ENCODE results near the gene C5orf58. TPM values are rescaled to one million over a fixed set of nuclear protein-coding genes. Genes with fewer than 3 reads are reported as not detected.

C5orf58 gene
- total RNA-seq, 1 experiment from 2014 or later, result not detected

DNA sequence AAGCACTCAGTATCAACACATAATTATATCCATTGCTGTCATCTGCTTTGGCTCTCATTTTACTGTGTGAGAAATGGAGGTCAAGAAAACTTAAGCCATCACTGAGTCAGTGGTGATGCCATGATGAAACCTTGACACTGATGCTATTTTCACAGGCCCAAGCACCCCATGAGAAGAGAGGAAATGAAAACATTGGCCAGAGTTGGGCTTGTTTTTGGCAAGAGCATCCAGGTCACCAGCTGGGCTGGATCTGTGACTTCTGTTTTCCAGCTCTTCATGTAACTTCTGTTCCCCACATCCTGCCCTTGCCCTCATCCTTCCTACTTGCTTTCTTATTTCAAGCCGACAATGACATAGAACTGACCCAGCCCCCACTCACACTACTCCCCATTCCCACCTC, 54.7 kb downstream of the C5orf58 start:
- Histone ChIP-seq H3K27me3 (replicated peaks) (peaks cover 9% of the 10 kb centered on the region; the same call in 1 of the 2 replicates), H3K4me1 (replicated peaks) (no peaks in the 10 kb centered on the region), H3K36me3 (no peaks in the 10 kb centered on the region), H3K4me3 (no peak overlapping the region), H3K9me3 (replicated peaks) (no peaks in the 10 kb centered on the region; the same call in 1 of the 2 replicates), H3K27ac (no peak overlapping the region)
- DNase-seq (ENCODE audit: low read depth in 1 of 2, low spot score in 2 of 2), result no peak

DNA sequence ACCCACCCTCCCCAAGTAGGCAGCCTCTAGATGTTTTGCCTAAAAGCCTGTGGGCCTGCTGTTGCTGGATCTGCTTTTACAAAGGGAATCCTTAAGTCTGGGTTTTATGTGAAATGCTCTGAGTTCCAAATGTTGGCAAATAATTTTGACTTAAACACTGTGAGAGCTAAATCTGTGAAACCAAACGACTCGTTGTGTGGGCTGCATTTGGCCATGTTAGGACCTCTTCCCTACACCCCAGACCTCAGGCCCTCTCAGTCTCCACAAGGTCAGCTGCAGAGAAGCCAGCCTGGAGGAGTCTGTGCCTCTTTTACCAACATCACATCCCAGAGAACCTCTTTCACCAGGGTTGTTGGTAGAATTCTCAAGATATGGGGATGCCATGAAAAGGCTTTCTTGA, 55.4 kb downstream of the C5orf58 start:
- no peaks in the 10 kb centered on the region for H3K36me3 ChIP-seq
- no peak overlapping the region for H3K27ac ChIP-seq
- H3K4me3 ChIP-seq, result no peak overlapping the region
- no peaks in the 10 kb centered on the region for H3K4me1 ChIP-seq (replicated peaks)
- peaks cover 9% of the 10 kb centered on the region; the same call in 1 of the 2 replicates for H3K27me3 ChIP-seq (replicated peaks)
- no peak for DNase-seq (ENCODE audit: low read depth in 1 of 2, low spot score in 2 of 2)
- no peaks in the 10 kb centered on the region; the same call in 1 of the 2 replicates for H3K9me3 ChIP-seq (replicated peaks)

DNA sequence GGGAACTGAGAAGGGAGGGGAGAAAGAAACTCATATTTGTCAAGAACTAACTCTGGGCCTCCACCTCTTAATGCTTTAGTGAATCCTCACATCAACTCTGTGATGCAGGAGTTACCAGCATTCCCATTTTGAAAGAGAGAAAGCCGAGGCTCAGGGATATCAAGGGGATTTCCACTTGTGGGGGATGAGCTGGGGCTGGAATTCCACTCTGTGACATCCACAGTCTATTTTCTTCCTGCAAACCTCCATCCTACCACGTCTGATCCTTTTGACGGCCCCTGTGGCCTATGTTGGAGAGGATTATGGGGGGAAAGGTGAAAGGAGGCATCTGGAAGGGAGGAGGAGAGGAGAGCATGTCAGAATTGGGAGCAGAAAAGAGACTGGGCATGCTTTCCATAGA, 55.8 kb downstream of the C5orf58 start:
- Histone ChIP-seq H3K9me3 (replicated peaks) (no peaks in the 10 kb centered on the region; the same call in 1 of the 2 replicates), H3K36me3 (no peaks in the 10 kb centered on the region), H3K4me1 (replicated peaks) (no peaks in the 10 kb centered on the region), H3K27me3 (replicated peaks) (peaks cover 9% of the 10 kb centered on the region; the same call in 1 of the 2 replicates), H3K27ac (no peak overlapping the region), H3K4me3 (no peak overlapping the region)
- DNase-seq (ENCODE audit: low read depth in 1 of 2, low spot score in 2 of 2), result no peak

DNA sequence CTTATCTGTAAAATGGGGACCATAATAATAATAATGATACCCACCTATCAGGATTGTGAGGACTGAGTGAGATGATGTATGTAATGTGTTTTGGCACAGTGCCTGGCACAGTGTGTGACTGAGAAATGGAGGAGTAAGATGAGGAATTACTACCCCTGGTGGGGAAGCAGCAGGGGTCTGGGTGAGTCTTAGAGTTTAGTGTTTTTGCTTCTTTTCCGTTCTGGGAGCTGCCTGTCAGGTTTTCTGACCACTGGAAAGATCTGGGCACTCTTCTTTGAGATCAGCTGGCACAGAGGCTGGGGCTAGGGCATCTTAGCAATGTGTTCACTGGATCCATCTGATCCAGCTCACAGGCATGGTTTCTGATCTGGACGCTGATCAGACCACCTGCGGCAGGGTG, 56.3 kb downstream of the C5orf58 start:
- Histone ChIP-seq H3K9me3 (replicated peaks) (no peaks in the 10 kb centered on the region; the same call in 1 of the 2 replicates), H3K36me3 (no peaks in the 10 kb centered on the region), H3K4me1 (replicated peaks) (no peaks in the 10 kb centered on the region), H3K27me3 (replicated peaks) (peaks cover 9% of the 10 kb centered on the region; the same call in 1 of the 2 replicates), H3K4me3 (no peak overlapping the region), H3K27ac (no peak overlapping the region)
- DNase-seq (ENCODE audit: low read depth in 1 of 2, low spot score in 2 of 2), result no peak

DNA sequence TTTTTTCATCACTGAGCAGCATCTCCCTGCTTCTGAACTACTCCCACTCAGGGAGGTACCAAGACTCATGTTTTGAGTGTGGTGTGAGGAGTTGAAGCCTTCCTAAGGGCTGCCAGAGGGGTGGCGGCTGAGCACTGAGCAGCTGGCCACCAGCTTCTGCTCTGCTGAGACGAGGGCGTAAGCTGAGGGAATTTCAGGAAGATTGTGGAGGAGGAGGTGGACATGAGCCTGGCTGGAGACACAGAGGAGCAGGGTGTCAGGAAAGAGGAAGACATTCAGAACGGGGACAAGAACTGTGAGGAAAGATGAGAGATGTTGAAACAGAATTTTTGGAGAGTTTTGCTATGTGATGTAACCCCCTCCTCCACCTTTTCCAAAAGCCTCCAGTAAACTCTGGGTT, 57.0 kb downstream of the C5orf58 start:
- DNase-seq (ENCODE audit: low read depth in 1 of 2, low spot score in 2 of 2), result no peak
- Histone ChIP-seq H3K36me3 (no peaks in the 10 kb centered on the region), H3K27ac (no peak overlapping the region), H3K4me3 (no peak overlapping the region), H3K4me1 (replicated peaks) (no peaks in the 10 kb centered on the region), H3K9me3 (replicated peaks) (no peaks in the 10 kb centered on the region; the same call in 1 of the 2 replicates), H3K27me3 (replicated peaks) (peaks cover 9% of the 10 kb centered on the region; the same call in 1 of the 2 replicates)

DNA sequence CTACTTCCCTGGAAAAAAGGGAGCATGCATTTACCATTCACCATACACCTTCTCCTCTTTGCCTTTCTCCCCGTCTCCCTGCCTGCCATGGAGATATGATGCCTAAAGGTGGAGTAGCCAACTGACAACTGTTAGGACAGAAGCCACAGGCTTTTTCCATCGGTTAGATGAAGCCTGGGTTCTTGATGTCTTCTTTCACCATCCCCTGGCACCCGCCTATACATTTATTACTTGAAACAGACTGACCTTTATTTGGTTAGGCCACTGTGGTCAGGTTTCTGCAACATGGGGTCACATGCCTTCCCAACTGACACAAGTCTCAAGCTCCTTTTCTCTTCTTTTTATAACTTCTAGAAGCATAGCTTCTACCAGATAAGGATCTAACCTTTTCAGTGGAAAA, 57.7 kb downstream of the C5orf58 start:
- Histone ChIP-seq H3K27me3 (replicated peaks) (peaks cover 9% of the 10 kb centered on the region; the same call in 1 of the 2 replicates), H3K9me3 (replicated peaks) (no peaks in the 10 kb centered on the region; the same call in 1 of the 2 replicates), H3K4me1 (replicated peaks) (no peaks in the 10 kb centered on the region)

DNA sequence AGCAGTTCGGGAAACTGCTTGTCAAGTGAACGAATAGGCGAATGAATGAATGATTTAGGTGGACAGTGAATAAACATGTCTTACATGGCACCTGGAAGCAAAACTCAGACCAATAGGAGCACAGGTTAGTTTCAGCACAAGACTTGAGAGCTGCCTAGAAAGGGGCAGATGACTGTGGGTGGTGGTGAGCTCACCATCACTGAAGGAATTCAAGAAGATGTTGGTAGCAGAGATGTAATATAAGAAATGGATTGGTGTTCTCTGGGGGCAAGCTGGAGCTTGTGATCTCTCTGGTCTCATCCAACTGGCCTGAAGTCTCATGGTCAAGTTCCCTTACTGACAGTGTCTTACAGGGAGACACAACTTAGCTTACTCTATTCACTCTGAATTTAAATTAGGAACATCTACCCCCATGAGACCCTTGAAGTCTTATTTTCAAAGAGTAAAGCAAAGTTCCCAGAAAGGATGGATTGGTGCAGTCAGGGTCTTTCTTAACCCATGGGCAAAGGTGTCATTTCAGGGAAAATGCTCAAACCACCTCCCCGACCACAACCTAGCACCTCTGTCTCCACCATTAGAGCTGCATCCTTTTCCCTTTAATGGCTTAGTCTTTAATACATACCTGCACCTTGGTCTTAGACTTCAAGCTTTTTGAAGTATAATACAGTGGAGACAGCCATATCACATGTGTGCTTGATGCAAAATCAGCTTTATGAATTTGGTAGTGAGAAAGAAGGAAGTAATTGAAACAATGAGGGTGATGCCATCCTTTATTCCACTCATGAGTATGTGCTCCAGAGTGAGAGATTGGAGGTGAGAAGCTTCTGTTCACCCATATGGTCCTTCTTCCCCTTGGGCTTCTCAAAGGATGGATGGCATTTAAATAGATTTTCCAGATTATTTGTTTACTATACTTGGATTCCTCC, 59.7 kb downstream of the C5orf58 start:
- Histone ChIP-seq H3K4me3 (no peak overlapping the region), H3K9me3 (replicated peaks) (no peaks in the 10 kb centered on the region; the same call in 1 of the 2 replicates), H3K27ac (no peak overlapping the region), H3K4me1 (replicated peaks) (no peaks in the 10 kb centered on the region), H3K27me3 (replicated peaks) (peaks cover 13% of the 10 kb centered on the region; the same call in 1 of the 2 replicates), H3K36me3 (no peaks in the 10 kb centered on the region)
- no peak for DNase-seq (ENCODE audit: low read depth in 1 of 2, low spot score in 2 of 2)

More for the DNA sequence above, 57.7 kb downstream of the C5orf58 start:
- no peak overlapping the region for H3K27ac ChIP-seq
- DNase-seq (ENCODE audit: low read depth in 1 of 2, low spot score in 2 of 2), result no peak
- H3K4me3 ChIP-seq, result no peak overlapping the region
- H3K36me3 ChIP-seq, result no peaks in the 10 kb centered on the region

DNA sequence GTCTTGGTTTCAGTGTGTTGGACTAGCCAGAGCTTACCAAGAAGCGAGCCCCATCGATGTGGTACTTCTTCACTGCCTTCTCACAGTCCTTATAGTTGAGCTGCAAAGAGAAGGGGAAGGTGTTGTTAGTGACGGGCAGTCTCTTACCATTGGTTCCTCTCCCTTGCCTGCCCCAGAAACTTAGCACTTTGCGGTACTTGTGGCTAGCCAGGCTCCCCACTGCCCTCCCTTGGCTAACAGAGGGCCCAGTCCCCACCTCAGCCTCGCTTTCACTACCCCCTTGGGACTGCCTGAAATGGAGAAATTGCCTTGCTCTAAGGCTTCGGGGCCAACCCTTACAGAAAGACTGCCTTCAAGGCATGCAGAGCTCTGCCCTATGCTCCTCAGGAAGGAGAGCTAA, 60.5 kb downstream of the C5orf58 start:
- Histone ChIP-seq H3K27me3 (replicated peaks) (peaks cover 12% of the 10 kb centered on the region; the same call in 1 of the 2 replicates), H3K4me1 (replicated peaks) (no peaks in the 10 kb centered on the region), H3K4me3 (no peak overlapping the region), H3K36me3 (no peaks in the 10 kb centered on the region), H3K9me3 (replicated peaks) (no peaks in the 10 kb centered on the region; the same call in 1 of the 2 replicates), H3K27ac (no peak overlapping the region)
- DNase-seq (ENCODE audit: low read depth in 1 of 2, low spot score in 2 of 2), result no peak

DNA sequence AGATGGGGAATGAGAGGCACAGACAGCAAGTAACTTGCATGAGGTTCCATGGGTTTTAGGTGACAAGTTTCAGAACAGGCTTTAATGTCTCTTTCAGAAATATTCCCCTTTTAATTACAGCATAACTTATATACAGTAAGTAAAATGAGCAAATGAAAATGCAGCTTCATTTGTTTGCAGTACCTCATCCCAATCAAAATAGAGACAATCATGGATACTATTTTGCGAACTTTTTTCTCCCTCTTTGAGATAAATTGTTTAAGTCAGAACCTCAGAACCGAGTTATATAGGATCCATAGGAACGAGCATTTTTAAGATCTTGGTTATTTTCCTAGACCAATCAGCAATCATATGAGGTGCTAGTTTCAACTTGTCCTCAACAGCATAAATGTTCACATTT, 61.3 kb downstream of the C5orf58 start:
- peaks cover 8% of the 10 kb centered on the region; the same call in 1 of the 2 replicates for H3K27me3 ChIP-seq (replicated peaks)
- H3K9me3 ChIP-seq (replicated peaks), result no peaks in the 10 kb centered on the region; the same call in 1 of the 2 replicates
- H3K36me3 ChIP-seq, result no peaks in the 10 kb centered on the region
- H3K4me3 ChIP-seq, result no peak overlapping the region
- H3K4me1 ChIP-seq (replicated peaks), result no peaks in the 10 kb centered on the region
- no peak overlapping the region for H3K27ac ChIP-seq
- DNase-seq (ENCODE audit: low read depth in 1 of 2, low spot score in 2 of 2), result no peak

DNA sequence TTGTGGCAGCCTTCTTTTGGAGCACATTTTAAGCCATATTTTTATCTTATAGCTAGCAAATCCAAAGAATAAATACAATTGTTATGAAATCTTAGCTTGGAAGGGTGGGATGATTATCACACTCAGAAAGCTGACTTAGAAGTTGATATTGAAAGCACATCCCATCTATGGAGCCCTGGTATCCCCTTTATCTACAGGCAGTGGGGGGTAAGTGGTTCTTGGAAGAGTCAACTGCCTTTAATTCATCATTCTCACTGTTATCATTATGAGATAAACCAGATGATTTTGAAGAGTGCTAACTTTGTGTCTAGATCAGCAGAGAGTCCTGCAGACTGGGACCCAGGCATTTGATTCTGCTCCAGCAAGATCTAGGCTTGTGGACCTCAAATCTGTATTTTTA, 61.8 kb downstream of the C5orf58 start:
- H3K27me3 ChIP-seq (replicated peaks), result peaks cover 8% of the 10 kb centered on the region; the same call in 1 of the 2 replicates
- H3K27ac ChIP-seq, result no peak overlapping the region
- no peaks in the 10 kb centered on the region for H3K36me3 ChIP-seq
- H3K4me1 ChIP-seq (replicated peaks), result no peaks in the 10 kb centered on the region
- no peak for DNase-seq (ENCODE audit: low read depth in 1 of 2, low spot score in 2 of 2)
- H3K4me3 ChIP-seq, result no peak overlapping the region
- H3K9me3 ChIP-seq (replicated peaks), result no peaks in the 10 kb centered on the region; the same call in 1 of the 2 replicates

Other genes with a start within 250 kb of the C5orf58 start
- not detected in 2 replicates for gene FOXI1, start 127.1 kb upstream of the C5orf58 start, total RNA-seq (2014; rRNA removed; shearing (Covaris generic))
- 0.03 TPM in 1 of 2 replicates, not detected in the other for gene LCP2, start 64.8 kb downstream of the C5orf58 start, total RNA-seq (2014; rRNA removed; shearing (Covaris generic))
- 0.44 and 1.00 TPM in 2 replicates for gene KCNMB1, start 156.4 kb downstream of the C5orf58 start, total RNA-seq (2014; rRNA removed; shearing (Covaris generic))

Data from SJSA1 (cell line).